Smooth muscle cell (in vitro differentiated cells): Measurements from ENCODE around the gene TRIM40. TPM values are rescaled to one million over a fixed set of nuclear protein-coding genes. Genes with fewer than 3 reads are reported as not detected.

Source experiments
- DNase-seq: peaks from one replicate; lab custom pipeline; 2025; ENCODE audit not compliant: unreplicated experiment; lab: John Stamatoyannopoulos, UW
- H2AFZ ChIP-seq: fragments of 200-600 bp; sonication (generic); 2 replicates; pipeline ENCODE4 v1.6.0; 2016; ENCODE audit warnings: antibody characterized with exemption, low read depth, mild to moderate bottlenecking
- H3F3A ChIP-seq: fragments of 200-600 bp; sonication (generic); 2 replicates; pipeline ENCODE4 v1.6.0; 2017; ENCODE audit warnings: antibody characterized with exemption, low read depth
- H3K27ac ChIP-seq: fragments of 200-600 bp; sonication (generic); 2 replicates; pipeline ENCODE4 v1.5.1; 2016; ENCODE audit warnings: low read depth, mild to moderate bottlenecking
- H3K27me3 ChIP-seq: fragments of 200-600 bp; sonication (generic); 2 replicates; pipeline ENCODE4 v1.6.1; 2016; ENCODE audit warnings: low read depth, mild to moderate bottlenecking
- H3K36me3 ChIP-seq: fragments of 200-600 bp; sonication (generic); 2 replicates; pipeline ENCODE4 v1.5.1; 2016; ENCODE audit warnings: low read depth
- H3K4me1 ChIP-seq: fragments of 200-600 bp; sonication (generic); 2 replicates; pipeline ENCODE4 v1.5.1; 2016; ENCODE audit warnings: low read depth
- H3K4me2 ChIP-seq: fragments of 200-600 bp; sonication (generic); 2 replicates; pipeline ENCODE4 v1.6.0; 2016; ENCODE audit warnings: mild to moderate bottlenecking
- H3K4me3 ChIP-seq: fragments of 200-600 bp; sonication (generic); 2 replicates; pipeline ENCODE4 v1.5.1; 2016; ENCODE audit warnings: mild to moderate bottlenecking
- H3K79me2 ChIP-seq: fragments of 200-600 bp; sonication (generic); 2 replicates; pipeline ENCODE4 v1.6.0; 2016; ENCODE audit warnings: low read depth, mild to moderate bottlenecking
- H3K9ac ChIP-seq: fragments of 200-600 bp; sonication (generic); 2 replicates; pipeline ENCODE4 v1.6.0; 2016; ENCODE audit warnings: low read depth
- H3K9me3 ChIP-seq: fragments of 200-600 bp; sonication (generic); replicated peaks from 2 replicates; pipeline ENCODE4 v1.5.1; 2016; ENCODE audit warnings: low read depth
- H4K20me1 ChIP-seq: fragments of 200-600 bp; sonication (generic); 2 replicates; pipeline ENCODE4 v1.6.0; 2016; ENCODE audit warnings: low read depth
- CTCF ChIP-seq: fragments of 200-600 bp; sonication (generic); IDR thresholded peaks from 2 replicates; pipeline ENCODE4 v1.5.1; 2017; ENCODE audit warnings: borderline replicate concordance, mild to moderate bottlenecking, antibody characterized with exemption; ENCODE audit not compliant: insufficient read depth, poor library complexity, severe bottlenecking
- WGBS: methylation state at CpG from one replicate; pipeline ENCODE4 v1.1.7; 2016; ENCODE audit warnings: low lambda C conversion rate; 5-methylcytosine and 5-hydroxymethylcytosine counted together
- polyA plus RNA-seq: library from polyadenylated mRNA; unstranded; fragments of >200 nt; fragmentation: Nextera tagmentation; extraction: Ambion mirVana; gene quantifications from 2 replicates; pipeline ENCODE4 v1.2.1, GENCODE V29; 2016
- total RNA-seq: library from RNA; depleted of rRNA; stranded (reverse); fragments of >200 nt; gene quantifications from 2 replicates; pipeline ENCODE4 v1.2.3, GENCODE V29; 2014

The TRIM40 gene
- total and polyA plus RNA-seq, 2 experiments from 2014 or later, result not detected

DNA sequence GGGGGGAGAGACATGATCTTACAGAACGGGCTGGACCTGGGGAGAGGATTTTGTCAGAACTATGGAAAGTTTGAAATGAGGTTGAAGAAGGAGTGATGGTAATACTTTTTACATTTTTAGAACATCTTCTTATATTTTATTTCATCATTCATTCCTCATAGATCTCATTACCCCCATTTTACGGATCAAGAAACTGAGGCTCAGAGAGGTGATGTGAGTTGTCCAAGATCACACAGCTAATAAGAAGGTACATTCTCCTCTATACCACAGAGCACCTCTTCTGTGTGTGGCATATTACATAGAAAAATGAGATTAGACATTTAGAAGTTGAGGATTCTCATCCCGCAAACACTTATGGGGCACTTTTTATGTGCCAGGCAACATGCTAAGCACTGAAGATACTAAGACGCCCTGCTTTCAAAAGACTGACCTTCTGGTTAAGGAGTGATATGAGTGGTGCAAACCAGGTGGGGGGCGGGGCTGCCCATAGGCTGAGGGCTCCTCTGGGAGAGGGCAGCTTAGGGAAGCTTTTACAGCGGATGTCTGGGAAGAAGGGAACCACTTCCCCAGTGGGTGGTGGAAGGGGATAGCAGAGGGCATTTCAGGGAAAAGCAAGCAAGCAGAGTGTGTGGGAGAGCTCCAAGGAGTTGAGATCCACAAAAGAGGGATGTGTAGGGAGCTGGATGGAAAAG lies 42.9 kb upstream of the TRIM40 start:
- no peaks in the 10 kb centered on the region for H3F3A ChIP-seq
- no peak overlapping the region for H3K27ac ChIP-seq
- H4K20me1 ChIP-seq, result no peaks in the 10 kb centered on the region
- H3K9me3 ChIP-seq, result no peaks in the 10 kb centered on the region
- no peak overlapping the region for H3K4me2 ChIP-seq
- H3K9ac ChIP-seq, result no peak overlapping the region
- no peak for TF ChIP-seq CTCF
- H3K4me3 ChIP-seq, result no peak overlapping the region
- H3K4me1 ChIP-seq, result no peaks in the 10 kb centered on the region
- WGBS, result 77% methylated on average over 6 of the region's 6 CpGs
- peaks cover 63% of the 10 kb centered on the region for H3K27me3 ChIP-seq
- no peaks in the 10 kb centered on the region for H3K36me3 ChIP-seq
- DNase-seq, result no peak
- no peaks in the 10 kb centered on the region for H3K79me2 ChIP-seq
- H2AFZ ChIP-seq, result no peak overlapping the region

GRCh38 chr6:30093951-30094661 lies 41.8 kb upstream of the TRIM40 start:
- H2AFZ ChIP-seq, result no peak overlapping the region
- H3K9me3 ChIP-seq, result no peaks in the 10 kb centered on the region
- H3K36me3 ChIP-seq, result no peaks in the 10 kb centered on the region
- no peaks in the 10 kb centered on the region for H3K79me2 ChIP-seq
- H4K20me1 ChIP-seq, result no peaks in the 10 kb centered on the region
- H3K4me2 ChIP-seq, result no peak overlapping the region
- 83% methylated on average over 5 of the region's 5 CpGs for WGBS
- H3F3A ChIP-seq, result no peaks in the 10 kb centered on the region
- TF ChIP-seq CTCF, result no peak
- H3K4me3 ChIP-seq, result no peak overlapping the region
- no peak for DNase-seq
- peaks cover 71% of the 10 kb centered on the region for H3K27me3 ChIP-seq
- H3K4me1 ChIP-seq, result no peaks in the 10 kb centered on the region
- H3K27ac ChIP-seq, result no peak overlapping the region
- no peak overlapping the region for H3K9ac ChIP-seq

GRCh38 chr6:30096829-30097228 lies 39.1 kb upstream of the TRIM40 start:
- peaks cover 83% of the 10 kb centered on the region for H3K27me3 ChIP-seq
- WGBS, result 69% methylated on average over 1 of the region's 1 CpG

More at GRCh38 chr6:30096829-30097228, 39.1 kb upstream of the TRIM40 start:
- H3K4me1 ChIP-seq, result peaks cover 12% of the 10 kb centered on the region
- no peaks in the 10 kb centered on the region for H4K20me1 ChIP-seq
- H3K4me3 ChIP-seq, result no peak overlapping the region
- no peaks in the 10 kb centered on the region for H3F3A ChIP-seq
- no peak overlapping the region for H2AFZ ChIP-seq
- H3K9me3 ChIP-seq, result no peaks in the 10 kb centered on the region
- H3K36me3 ChIP-seq, result no peaks in the 10 kb centered on the region
- H3K9ac ChIP-seq, result no peak overlapping the region
- H3K27ac ChIP-seq, result no peak overlapping the region
- no peak for TF ChIP-seq CTCF
- no peaks in the 10 kb centered on the region for H3K79me2 ChIP-seq
- no peak for DNase-seq
- no peak overlapping the region for H3K4me2 ChIP-seq
